ENCODE results near the gene KANK4.

DNA sequence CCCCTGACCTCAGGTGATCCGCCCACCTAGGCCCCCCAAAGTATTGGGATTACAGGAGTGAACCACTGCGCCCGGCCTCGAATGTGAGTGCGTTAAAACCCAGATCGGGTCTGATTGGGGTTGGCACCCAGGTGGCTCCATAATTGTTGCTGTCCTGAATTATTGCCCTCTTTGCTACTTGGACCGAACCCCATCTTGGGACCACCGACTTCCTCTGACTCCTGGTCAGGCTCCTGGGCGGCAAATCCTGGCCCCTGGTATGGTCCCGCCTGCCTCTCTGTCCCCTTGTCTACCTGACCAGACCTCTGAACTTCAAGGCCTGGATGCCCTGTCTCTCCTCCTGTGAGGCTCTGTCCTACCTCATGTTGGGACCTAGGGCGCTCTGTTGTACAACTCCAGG lies 91.7 kb downstream of the KANK4 start:
- TF ChIP-seq, protein P1, sequence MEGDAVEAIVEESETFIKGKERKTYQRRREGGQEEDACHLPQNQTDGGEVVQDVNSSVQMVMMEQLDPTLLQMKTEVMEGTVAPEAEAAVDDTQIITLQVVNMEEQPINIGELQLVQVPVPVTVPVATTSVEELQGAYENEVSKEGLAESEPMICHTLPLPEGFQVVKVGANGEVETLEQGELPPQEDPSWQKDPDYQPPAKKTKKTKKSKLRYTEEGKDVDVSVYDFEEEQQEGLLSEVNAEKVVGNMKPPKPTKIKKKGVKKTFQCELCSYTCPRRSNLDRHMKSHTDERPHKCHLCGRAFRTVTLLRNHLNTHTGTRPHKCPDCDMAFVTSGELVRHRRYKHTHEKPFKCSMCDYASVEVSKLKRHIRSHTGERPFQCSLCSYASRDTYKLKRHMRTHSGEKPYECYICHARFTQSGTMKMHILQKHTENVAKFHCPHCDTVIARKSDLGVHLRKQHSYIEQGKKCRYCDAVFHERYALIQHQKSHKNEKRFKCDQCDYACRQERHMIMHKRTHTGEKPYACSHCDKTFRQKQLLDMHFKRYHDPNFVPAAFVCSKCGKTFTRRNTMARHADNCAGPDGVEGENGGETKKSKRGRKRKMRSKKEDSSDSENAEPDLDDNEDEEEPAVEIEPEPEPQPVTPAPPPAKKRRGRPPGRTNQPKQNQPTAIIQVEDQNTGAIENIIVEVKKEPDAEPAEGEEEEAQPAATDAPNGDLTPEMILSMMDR (IDR thresholded peaks at IDR 0.05 in 4 of 5, conservative IDR thresholded peaks at IDR 0.05 in 1 of 5): no peak
- TF ChIP-seq POLR2A (IDR thresholded peaks at IDR 0.05): no peak

Data from gastrocnemius medialis (tissue), 4 donors.